Neural cell (in vitro differentiated cells): Measurements from ENCODE around the gene TRIO.

Source experiments
- CTCF ChIP-seq: fragments of 450-650 bp; IDR thresholded peaks from 2 replicates; pipeline ENCODE4 v1.5.1; 2014; ENCODE audit warnings: antibody characterized with exemption, mild to moderate bottlenecking, moderate library complexity; ENCODE audit not compliant: poor library complexity, severe bottlenecking
- EZH2 ChIP-seq: fragments of 200-600, 300-800 bp; shearing (Covaris generic), sonication (generic); IDR thresholded peaks from 2 replicates; pipeline ENCODE4 v1.6.1; 2014; ENCODE audit warnings: antibody characterized with exemption, low read length, borderline replicate concordance, mild to moderate bottlenecking; ENCODE audit not compliant: insufficient read depth, poor library complexity, severe bottlenecking
- RAD21 ChIP-seq: fragments of 450-650 bp; conservative IDR thresholded peaks from 2 replicates; pipeline ENCODE4 v1.6.1; 2014; ENCODE audit warnings: antibody characterized with exemption, mild to moderate bottlenecking, moderate library complexity
- TAF1 ChIP-seq: IDR thresholded peaks from 2 replicates; pipeline ENCODE4 v1.6.1; 2012; ENCODE audit warnings: low read depth
- TF ChIP-seq, protein P1 (sequence below): IDR thresholded peaks from 2 replicates; pipeline ENCODE4 v1.6.1; 2012; ENCODE audit warnings: borderline replicate concordance

GRCh38 chr5:14337593-14337992 lies 194.5 kb downstream of the TRIO start:
- TF ChIP-seq CTCF = no peak
- no peak for TF ChIP-seq TAF1
- TF ChIP-seq EZH2 = no peak
- no peak for TF ChIP-seq RAD21
- TF ChIP-seq, protein P1, sequence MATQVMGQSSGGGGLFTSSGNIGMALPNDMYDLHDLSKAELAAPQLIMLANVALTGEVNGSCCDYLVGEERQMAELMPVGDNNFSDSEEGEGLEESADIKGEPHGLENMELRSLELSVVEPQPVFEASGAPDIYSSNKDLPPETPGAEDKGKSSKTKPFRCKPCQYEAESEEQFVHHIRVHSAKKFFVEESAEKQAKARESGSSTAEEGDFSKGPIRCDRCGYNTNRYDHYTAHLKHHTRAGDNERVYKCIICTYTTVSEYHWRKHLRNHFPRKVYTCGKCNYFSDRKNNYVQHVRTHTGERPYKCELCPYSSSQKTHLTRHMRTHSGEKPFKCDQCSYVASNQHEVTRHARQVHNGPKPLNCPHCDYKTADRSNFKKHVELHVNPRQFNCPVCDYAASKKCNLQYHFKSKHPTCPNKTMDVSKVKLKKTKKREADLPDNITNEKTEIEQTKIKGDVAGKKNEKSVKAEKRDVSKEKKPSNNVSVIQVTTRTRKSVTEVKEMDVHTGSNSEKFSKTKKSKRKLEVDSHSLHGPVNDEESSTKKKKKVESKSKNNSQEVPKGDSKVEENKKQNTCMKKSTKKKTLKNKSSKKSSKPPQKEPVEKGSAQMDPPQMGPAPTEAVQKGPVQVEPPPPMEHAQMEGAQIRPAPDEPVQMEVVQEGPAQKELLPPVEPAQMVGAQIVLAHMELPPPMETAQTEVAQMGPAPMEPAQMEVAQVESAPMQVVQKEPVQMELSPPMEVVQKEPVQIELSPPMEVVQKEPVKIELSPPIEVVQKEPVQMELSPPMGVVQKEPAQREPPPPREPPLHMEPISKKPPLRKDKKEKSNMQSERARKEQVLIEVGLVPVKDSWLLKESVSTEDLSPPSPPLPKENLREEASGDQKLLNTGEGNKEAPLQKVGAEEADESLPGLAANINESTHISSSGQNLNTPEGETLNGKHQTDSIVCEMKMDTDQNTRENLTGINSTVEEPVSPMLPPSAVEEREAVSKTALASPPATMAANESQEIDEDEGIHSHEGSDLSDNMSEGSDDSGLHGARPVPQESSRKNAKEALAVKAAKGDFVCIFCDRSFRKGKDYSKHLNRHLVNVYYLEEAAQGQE = no peak
